Esophagus (tissue), 2 donors: ENCODE results near the gene FAN1. TPM values are rescaled to one million over a fixed set of nuclear protein-coding genes. Genes with fewer than 3 reads are reported as not detected.

Experiments used
- H3K27ac ChIP-seq, 2 donors: one replicate each; pipeline ENCODE4 v1.5.1; 2013; ENCODE audit warnings: low read depth in 2 of 2, mild to moderate bottlenecking in 2 of 2, inconsistent platforms in 1 of 2, low read length in 1 of 2, moderate library complexity in 1 of 2
- H3K27me3 ChIP-seq, 2 donors: one replicate each; pipeline ENCODE4 v1.6.1; 2013; ENCODE audit warnings: low read length in 2 of 2, control low read depth in 1 of 2, mild to moderate bottlenecking in 1 of 2; ENCODE audit not compliant: insufficient read depth in 2 of 2, control insufficient read depth in 1 of 2
- H3K36me3 ChIP-seq, 2 donors: one replicate each; pipeline ENCODE4 v1.6.1; 2013; ENCODE audit warnings: low read length in 1 of 2; ENCODE audit not compliant: control insufficient read depth in 2 of 2, insufficient read depth in 2 of 2
- H3K4me1 ChIP-seq, 2 donors: one replicate each; pipeline ENCODE4 v1.6.1; 2013; ENCODE audit warnings: low read length in 1 of 2; ENCODE audit not compliant: control insufficient read depth in 2 of 2, insufficient read depth in 2 of 2
- H3K4me3 ChIP-seq, 2 donors: one replicate each; pipeline ENCODE4 v1.5.1; 2013; ENCODE audit warnings: low read length in 2 of 2, mild to moderate bottlenecking in 2 of 2, low read depth in 1 of 2, moderate library complexity in 1 of 2
- H3K9me3 ChIP-seq, 2 donors: one replicate each; pipeline ENCODE4 v1.6.1; 2013; ENCODE audit warnings: mild to moderate bottlenecking in 2 of 2, low read depth in 1 of 2, low read length in 1 of 2, moderate library complexity in 1 of 2; ENCODE audit not compliant: control insufficient read depth in 2 of 2, insufficient read depth in 1 of 2
- WGBS, 2 donors: extraction: QIAGEN DNeasy Blood & Tissue Kit; methylation state at CpG; one replicate each; pipeline ENCODE4 v1.1.7; 2013; 5-methylcytosine and 5-hydroxymethylcytosine counted together
- polyA plus RNA-seq, 2 donors: library from polyadenylated mRNA; stranded (reverse); fragments of 200-250 nt; gene quantifications; one replicate each; pipeline ENCODE4 v1.2.3, GENCODE V29; 2013
- donor health status: healthy with polysubstance abuse.
- donor health status: Bipolar disorder and iron deficiency.

The FAN1 gene
- polyA plus RNA-seq, 2 donors, result 6.6 to 8.3 TPM

DNA sequence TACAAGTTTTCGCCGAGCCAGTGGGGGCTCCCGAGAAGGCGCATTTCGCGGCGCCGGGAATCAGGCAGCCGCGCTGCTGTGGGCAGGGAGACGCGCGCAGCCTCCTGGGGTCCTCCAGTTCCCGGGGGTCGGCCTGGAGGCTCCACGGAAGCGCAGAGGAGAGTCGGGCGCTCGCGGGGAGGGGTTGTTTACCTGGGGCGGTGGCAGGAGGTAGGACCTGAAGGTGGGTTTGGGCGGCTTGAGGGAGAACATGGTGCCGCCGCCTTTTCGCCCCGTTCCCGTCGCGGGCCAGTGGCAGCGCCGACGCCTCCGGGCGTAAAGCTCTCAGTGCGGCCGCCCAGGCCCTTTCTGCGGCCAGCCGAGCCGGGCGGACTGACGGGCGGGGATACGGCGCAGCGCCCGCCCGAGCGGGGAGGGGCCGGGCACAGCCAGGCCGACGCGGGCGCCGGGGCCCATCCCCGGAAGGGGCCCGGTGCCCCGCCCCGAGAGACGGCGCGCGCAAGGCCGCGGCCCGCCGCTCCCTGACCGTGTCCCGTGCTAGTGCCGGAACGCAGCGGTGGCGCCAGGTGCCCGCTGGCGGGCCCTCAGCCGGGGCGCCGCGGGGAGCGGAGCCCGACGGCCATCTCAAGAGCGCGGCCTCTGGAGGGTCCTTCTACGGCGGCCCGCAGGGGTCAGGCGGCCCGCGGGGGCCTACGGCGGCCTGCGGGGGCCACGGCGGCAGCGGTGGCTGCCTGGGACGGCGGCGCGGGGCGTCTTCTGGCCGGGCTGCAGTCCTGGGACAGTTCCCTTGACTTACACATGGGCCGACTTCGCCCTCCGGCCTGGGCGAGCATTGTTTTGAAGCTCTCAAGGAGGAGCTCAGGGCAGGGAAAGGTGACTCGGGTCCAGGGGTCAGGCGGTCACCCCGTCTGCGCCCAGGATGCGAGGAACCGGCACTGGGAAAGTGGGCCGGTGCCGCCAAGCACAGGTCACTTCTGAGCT lies 87.8 kb downstream of the FAN1 start, which contains the start of gene MTMR10:
MTMR10 (minus strand) TSS at position 374 of the 981 bp plus-strand sequence; CDS start at position 252, 122 bp downstream.
- Histone ChIP-seq H3K27ac (peak within 1 kb of the TSS; percentile 95 to 96), H3K4me3 (peak within 1 kb of the TSS; percentile 84 to 97), H3K9me3 (no peaks in the 10 kb centered on the region), H3K4me1 (peaks cover 2 to 6% of the 10 kb centered on the region in 2 donors), H3K36me3 (peaks cover 3 to 6% of the 10 kb centered on the region in 2 donors), H3K27me3 (no peaks in the 10 kb centered on the region)
- WGBS, 2 donors, result 0 to 1% methylated on average over 100 to 114 of the region's 114 CpGs

DNA sequence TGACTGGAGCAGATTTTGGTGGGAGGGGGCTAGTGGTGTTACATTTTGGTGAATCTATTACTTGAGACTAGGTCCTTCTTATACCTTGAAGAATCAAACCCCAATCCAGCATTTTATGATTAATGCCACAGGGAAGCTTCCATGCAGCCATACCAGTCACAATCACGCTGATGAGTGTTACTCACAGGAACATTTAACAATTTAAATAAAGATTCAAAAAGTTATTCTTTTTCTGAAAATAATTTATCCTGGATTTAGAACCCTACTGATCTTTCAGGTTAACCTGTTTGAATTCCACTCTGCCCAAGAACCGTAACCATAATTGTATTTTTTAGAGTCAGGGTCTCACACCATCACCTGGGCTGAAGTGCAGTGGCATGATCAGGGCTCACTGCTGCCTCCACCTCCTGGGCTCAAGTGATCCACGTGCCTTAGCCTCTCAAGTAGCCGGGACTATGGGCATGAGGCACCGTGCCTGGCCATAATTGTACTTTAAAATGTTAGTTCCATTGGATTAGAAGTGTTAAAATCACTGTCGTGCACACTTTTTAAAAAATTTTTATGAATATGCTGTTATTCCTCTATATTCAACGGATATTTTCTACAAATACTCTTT lies 88.6 kb downstream of the FAN1 start:
- Histone ChIP-seq H3K4me1 (peaks cover 2 to 3% of the 10 kb centered on the region in 2 donors), H3K36me3 (peaks cover 0 to 4% of the 10 kb centered on the region in 2 donors), H3K27me3 (no peaks in the 10 kb centered on the region), H3K4me3 (peak overlapping the region; percentile 84 to 97), H3K27ac (peak overlapping the region; percentile 95 to 96), H3K9me3 (no peaks in the 10 kb centered on the region)
- 64 to 73% methylated on average over 7 of the region's 7 CpGs for WGBS, 2 donors

Other genes with a start within 250 kb of the FAN1 start
- gene MTMR10, start 87.7 kb downstream of the FAN1 start, polyA plus RNA-seq, result 10 to 100 TPM; 11.7 to 26.4 TPM
- under 1 TPM; 0.13 to 0.37 TPM for gene TRPM1, start 197.8 kb downstream of the FAN1 start, polyA plus RNA-seq